Chondrocyte (in vitro differentiated cells): ENCODE measurements around the gene PRMT7. TPM values are rescaled to one million over a fixed set of nuclear protein-coding genes. Genes with fewer than 3 reads are reported as not detected.
A peak's percentile ranks its signal among the peaks of the same experiment; 100 is the strongest.

Source experiments
- DNase-seq: peaks from one replicate; pipeline ENCODE4 v3.0.0; 2021; ENCODE audit warnings: mixed read lengths, low spot score
- H3K27ac Mint-ChIP-seq: one replicate; pipeline ENCODE4 v1.8.0; 2021; ENCODE audit warnings: mild to moderate bottlenecking, moderate library complexity, mixed read lengths; ENCODE audit not compliant: unreplicated experiment
- H3K27me3 Mint-ChIP-seq: 2 replicates; pipeline ENCODE4 v1.8.0; 2021; ENCODE audit warnings: low read depth, mixed read lengths
- H3K36me3 Mint-ChIP-seq: 2 replicates; pipeline ENCODE4 v1.8.0; 2021; ENCODE audit warnings: low read depth, mixed read lengths
- H3K4me1 Mint-ChIP-seq: 2 replicates; pipeline ENCODE4 v1.8.0; 2021; ENCODE audit warnings: low read depth, mild to moderate bottlenecking, mixed read lengths
- H3K4me3 Mint-ChIP-seq: one replicate; pipeline ENCODE4 v1.8.0; 2021; ENCODE audit warnings: mild to moderate bottlenecking, moderate library complexity, mixed read lengths; ENCODE audit not compliant: unreplicated experiment
- H3K9me3 Mint-ChIP-seq: 2 replicates; pipeline ENCODE4 v1.8.0; 2021; ENCODE audit warnings: low read depth, mixed read lengths
- CTCF ChIP-seq: fragments of 200-600 bp; sonication (generic); IDR thresholded peaks from 2 replicates; pipeline ENCODE4 v1.5.0; 2021; ENCODE audit warnings: antibody characterized with exemption, mild to moderate bottlenecking, moderate library complexity
- total RNA-seq: library from RNA; stranded (reverse); gene quantifications from 3 replicates; pipeline ENCODE4 v1.2.1, GENCODE V29; 2021

PRMT7 gene
- total RNA-seq, 1 donor from 2014 or later, result 26.7 TPM

- Mint-ChIP-seq H3K27ac (no peak overlapping the region), H3K9me3 (no peaks in the 10 kb centered on the region), H3K36me3 (peaks cover 45% of the 10 kb centered on the region)
These were observed 14.5 kb upstream of the PRMT7 start for GRCh38 chr16:68296291-68296690.

GRCh38 chr16:68296693-68297092 is 14.1 kb upstream of the PRMT7 start:
- Mint-ChIP-seq H3K4me3 (no peak overlapping the region), H3K27ac (no peak overlapping the region), H3K4me1 (peaks cover 33% of the 10 kb centered on the region), H3K36me3 (peaks cover 44% of the 10 kb centered on the region), H3K9me3 (no peaks in the 10 kb centered on the region), H3K27me3 (no peaks in the 10 kb centered on the region)
- no peak for DNase-seq
- TF ChIP-seq CTCF, result no peak

More at GRCh38 chr16:68296291-68296690, 14.5 kb upstream of the PRMT7 start:
- Mint-ChIP-seq H3K4me1 (peaks cover 33% of the 10 kb centered on the region), H3K27me3 (no peaks in the 10 kb centered on the region), H3K4me3 (no peak overlapping the region)
- no peak for TF ChIP-seq CTCF
- no peak for DNase-seq

DNA sequence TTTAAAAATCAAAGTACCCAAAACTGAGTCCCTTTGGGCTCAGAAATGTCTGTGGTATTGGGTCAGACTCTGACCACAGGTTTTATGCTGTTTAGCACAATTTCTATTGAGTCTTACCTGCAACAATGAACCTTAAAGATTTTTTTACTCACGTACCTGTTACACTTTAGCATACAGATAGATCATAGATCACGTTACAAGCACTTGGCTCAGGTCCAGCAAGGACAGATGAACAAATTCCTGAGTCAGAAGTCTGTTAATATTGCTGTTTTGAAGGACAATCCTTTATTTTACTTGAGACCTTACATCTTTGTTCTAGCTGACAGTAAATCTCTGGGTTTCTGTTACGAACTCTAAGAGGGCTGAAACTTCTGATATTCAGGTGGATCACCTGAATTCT is 12.9 kb upstream of the PRMT7 start:
- TF ChIP-seq CTCF, result no peak
- Mint-ChIP-seq H3K27me3 (no peaks in the 10 kb centered on the region), H3K36me3 (peaks cover 49% of the 10 kb centered on the region), H3K4me3 (no peak overlapping the region), H3K4me1 (peaks cover 33% of the 10 kb centered on the region), H3K9me3 (no peaks in the 10 kb centered on the region), H3K27ac (peak overlapping the region; percentile 27)
- no peak for DNase-seq

GRCh38 chr16:68298312-68298711 is 12.5 kb upstream of the PRMT7 start:
- peaks cover 48% of the 10 kb centered on the region for H3K36me3 Mint-ChIP-seq
- peak overlapping the region; percentile 77 for H3K27ac Mint-ChIP-seq
- no peaks in the 10 kb centered on the region for H3K9me3 Mint-ChIP-seq
- TF ChIP-seq CTCF, result no peak
- H3K27me3 Mint-ChIP-seq, result no peaks in the 10 kb centered on the region
- peaks cover 33% of the 10 kb centered on the region for H3K4me1 Mint-ChIP-seq
- no peak overlapping the region for H3K4me3 Mint-ChIP-seq
- no peak for DNase-seq

- Mint-ChIP-seq H3K4me3 (no peak overlapping the region), H3K36me3 (peaks cover 48% of the 10 kb centered on the region), H3K27ac (peak overlapping the region; percentile 77), H3K27me3 (no peaks in the 10 kb centered on the region), H3K9me3 (no peaks in the 10 kb centered on the region), H3K4me1 (peaks cover 33% of the 10 kb centered on the region)
- DNase-seq, result no peak
- no peak for TF ChIP-seq CTCF
These were observed 11.8 kb upstream of the PRMT7 start for GRCh38 chr16:68298907-68299561.
